Endothelial cell of hepatic sinusoid (primary cell): ENCODE results near the gene SLC38A3.
"Not testable (repeated sequence)": the region's sequence is repeated elsewhere in the genome, so short reads cannot be mapped to it uniquely, and the experiment has no call there.

Experiments
- in situ Hi-C: cut with HindIII; loops from 2 replicates; pipeline ENCODE4 v1.10.0; 2017; ENCODE audit warnings: low sequenced_read_pairs

Gene SLC38A3

GRCh38 chr3:50208677-50209344 lies 3.7 kb downstream of the SLC38A3 start:
- in situ Hi-C loops: no loop called here

GRCh38 chr3:50210176-50210509 lies 5.1 kb downstream of the SLC38A3 start:
- in situ Hi-C loops: no loop called here

GRCh38 chr3:50210510-50211367 lies 5.7 kb downstream of the SLC38A3 start:
- in situ Hi-C loops: no loop called here

GRCh38 chr3:50211368-50211717 lies 6.3 kb downstream of the SLC38A3 start:
- in situ Hi-C loops: not testable (repeated sequence)

- in situ Hi-C loops: no loop called here
Measured at GRCh38 chr3:50211930-50212329, 6.9 kb downstream of the SLC38A3 start.

- in situ Hi-C loops: no loop called here
Measured at GRCh38 chr3:50212502-50212901, 7.4 kb downstream of the SLC38A3 start.

GRCh38 chr3:50212971-50213370 lies 7.9 kb downstream of the SLC38A3 start:
- in situ Hi-C loops: no loop called here

GRCh38 chr3:50213373-50213772 lies 8.3 kb downstream of the SLC38A3 start:
- in situ Hi-C loops: no loop called here

GRCh38 chr3:50214824-50215223 lies 9.8 kb downstream of the SLC38A3 start:
- in situ Hi-C loops: no loop called here

- in situ Hi-C loops: no loop called here
Measured at GRCh38 chr3:50215529-50215928, 10.5 kb downstream of the SLC38A3 start.

- in situ Hi-C loops: no loop called here
Measured at GRCh38 chr3:50217681-50218080, 12.6 kb downstream of the SLC38A3 start.

- in situ Hi-C loops: no loop called here
Measured at GRCh38 chr3:50218448-50218847, 13.4 kb downstream of the SLC38A3 start.

GRCh38 chr3:50219285-50219684 lies 14.2 kb downstream of the SLC38A3 start:
- in situ Hi-C loops: no loop called here

- in situ Hi-C loops: loop anchor here (5.0 kb wide), 1 partner anchor 42 kb away; no protein-coding TSS in a partner anchor
Measured at GRCh38 chr3:50220109-50220508, 15.0 kb downstream of the SLC38A3 start.

GRCh38 chr3:50221051-50221410 lies 16.0 kb downstream of the SLC38A3 start:
- in situ Hi-C loops: loop anchor here (5.0 kb wide), 1 partner anchor 41 kb away; no protein-coding TSS in a partner anchor

GRCh38 chr3:50221411-50222168 lies 16.5 kb downstream of the SLC38A3 start:
- in situ Hi-C loops: loop anchor here (5.0 kb wide), 1 partner anchor 41 kb away; no protein-coding TSS in a partner anchor

GRCh38 chr3:50222169-50222528 lies 17.1 kb downstream of the SLC38A3 start:
- in situ Hi-C loops: loop anchor here (5.0 kb wide), 1 partner anchor 40 kb away; no protein-coding TSS in a partner anchor

GRCh38 chr3:50224639-50225038 lies 19.6 kb downstream of the SLC38A3 start:
- in situ Hi-C loops: loop anchor here (5.0 kb wide), 1 partner anchor 38 kb away; no protein-coding TSS in a partner anchor

GRCh38 chr3:50226888-50227389 lies 21.9 kb downstream of the SLC38A3 start:
- in situ Hi-C loops: no loop called here

GRCh38 chr3:50227390-50228183 lies 22.5 kb downstream of the SLC38A3 start:
- in situ Hi-C loops: no loop called here
